Muscle layer of duodenum (tissue), 2 donors: ENCODE measurements around the gene CARHSP1.

ENCODE experiments used
- H3K27ac ChIP-seq: one replicate; pipeline ENCODE4 v1.7.0; 2013; ENCODE audit warnings: mild to moderate bottlenecking, low read length
- H3K27me3 ChIP-seq: one replicate; pipeline ENCODE4 v1.7.0; 2013; ENCODE audit warnings: low read depth, mild to moderate bottlenecking, control low read depth, low read length
- H3K36me3 ChIP-seq, 2 donors: one replicate each; pipeline ENCODE4 v1.7.0; 2013; ENCODE audit warnings: low read length in 2 of 2, control low read depth in 1 of 2, mild to moderate bottlenecking in 1 of 2; ENCODE audit not compliant: insufficient read depth in 2 of 2, control insufficient read depth in 1 of 2
- H3K4me1 ChIP-seq, 2 donors: one replicate each; pipeline ENCODE4 v1.7.0; 2013; ENCODE audit warnings: low read length in 2 of 2, mild to moderate bottlenecking in 2 of 2, control low read depth in 1 of 2, moderate library complexity in 1 of 2; ENCODE audit not compliant: insufficient read depth in 2 of 2, control insufficient read depth in 1 of 2
- H3K4me3 ChIP-seq, 2 donors: one replicate each; pipeline ENCODE4 v1.7.0; 2013; ENCODE audit warnings: low read length in 2 of 2, low read depth in 1 of 2, mild to moderate bottlenecking in 1 of 2
- H3K9me3 ChIP-seq, 2 donors: one replicate each; pipeline ENCODE4 v1.7.0; 2013; ENCODE audit warnings: low read length in 2 of 2, control low read depth in 1 of 2, mild to moderate bottlenecking in 1 of 2; ENCODE audit not compliant: control insufficient read depth in 1 of 2
- donor health status: healthy.

CARHSP1 gene

GRCh38 chr16:8867932-8868415 is 832 bp downstream of the CARHSP1 start:
- Histone ChIP-seq H3K4me3 (peak overlapping the region; percentile 87 to 89), H3K4me1 (peaks cover 0 to 44% of the 10 kb centered on the region in 2 donors)

GRCh38 chr16:8867216-8867931 is 1.4 kb downstream of the CARHSP1 start:
- no peaks in the 10 kb centered on the region for H3K27me3 ChIP-seq
- H3K36me3 ChIP-seq, result no peaks in the 10 kb centered on the region
- H3K4me1 ChIP-seq, result peaks cover 5 to 44% of the 10 kb centered on the region in 2 donors
- H3K27ac ChIP-seq, result peak overlapping the region; percentile 74
- no peaks in the 10 kb centered on the region for H3K9me3 ChIP-seq
- H3K4me3 ChIP-seq, result peak overlapping the region; percentile 87 to 89

More at GRCh38 chr16:8867932-8868415, 832 bp downstream of the CARHSP1 start:
- Histone ChIP-seq H3K27ac (peak overlapping the region; percentile 74), H3K9me3 (no peaks in the 10 kb centered on the region), H3K27me3 (no peaks in the 10 kb centered on the region), H3K36me3 (no peaks in the 10 kb centered on the region)

GRCh38 chr16:8866884-8867215 is 2.0 kb downstream of the CARHSP1 start:
- Histone ChIP-seq H3K4me1 (peaks cover 9 to 44% of the 10 kb centered on the region in 2 donors), H3K27me3 (no peaks in the 10 kb centered on the region), H3K9me3 (no peaks in the 10 kb centered on the region), H3K27ac (no peak overlapping the region), H3K36me3 (no peaks in the 10 kb centered on the region), H3K4me3 (peak overlapping the region; percentile 87 to 89)

- Histone ChIP-seq H3K4me1 (peaks cover 9 to 44% of the 10 kb centered on the region in 2 donors), H3K4me3 (peak overlapping the region; percentile 87 to 89), H3K27ac (no peak overlapping the region), H3K27me3 (no peaks in the 10 kb centered on the region), H3K36me3 (no peaks in the 10 kb centered on the region), H3K9me3 (no peaks in the 10 kb centered on the region)
Measured at GRCh38 chr16:8866118-8866883, 2.5 kb downstream of the CARHSP1 start.

- no peaks in the 10 kb centered on the region for H3K36me3 ChIP-seq
- no peak overlapping the region for H3K4me3 ChIP-seq
- no peaks in the 10 kb centered on the region for H3K9me3 ChIP-seq
- peaks cover 9 to 44% of the 10 kb centered on the region in 2 donors for H3K4me1 ChIP-seq
- H3K27ac ChIP-seq, result no peak overlapping the region
- no peaks in the 10 kb centered on the region for H3K27me3 ChIP-seq
Measured at GRCh38 chr16:8865145-8865882, 3.5 kb downstream of the CARHSP1 start.

- Histone ChIP-seq H3K27me3 (no peaks in the 10 kb centered on the region), H3K4me1 (peaks cover 9 to 44% of the 10 kb centered on the region in 2 donors), H3K4me3 (no peak overlapping the region), H3K27ac (no peak overlapping the region), H3K36me3 (no peaks in the 10 kb centered on the region), H3K9me3 (no peaks in the 10 kb centered on the region)
Measured at GRCh38 chr16:8864480-8865110, 4.2 kb downstream of the CARHSP1 start.

- H3K27ac ChIP-seq, result no peak overlapping the region
- no peak overlapping the region for H3K4me3 ChIP-seq
- no peaks in the 10 kb centered on the region for H3K9me3 ChIP-seq
- H3K27me3 ChIP-seq, result no peaks in the 10 kb centered on the region
- no peaks in the 10 kb centered on the region for H3K36me3 ChIP-seq
- H3K4me1 ChIP-seq, result peaks cover 9 to 39% of the 10 kb centered on the region in 2 donors
Measured at GRCh38 chr16:8863594-8864424, 5.0 kb downstream of the CARHSP1 start.

GRCh38 chr16:8862309-8863130 is 6.3 kb downstream of the CARHSP1 start:
- no peaks in the 10 kb centered on the region for H3K27me3 ChIP-seq
- H3K36me3 ChIP-seq, result peaks cover 0 to 9% of the 10 kb centered on the region in 2 donors
- H3K27ac ChIP-seq, result peak overlapping the region; percentile 54
- peaks cover 9 to 34% of the 10 kb centered on the region in 2 donors for H3K4me1 ChIP-seq
- H3K4me3 ChIP-seq, result no peak overlapping the region
- no peaks in the 10 kb centered on the region for H3K9me3 ChIP-seq

- Histone ChIP-seq H3K27ac (peak overlapping the region; percentile 54), H3K9me3 (no peaks in the 10 kb centered on the region), H3K4me1 (peaks cover 9 to 27% of the 10 kb centered on the region in 2 donors), H3K4me3 (no peak overlapping the region), H3K27me3 (no peaks in the 10 kb centered on the region), H3K36me3 (peaks cover 0 to 10% of the 10 kb centered on the region in 2 donors)
Measured at GRCh38 chr16:8861563-8862308, 7.1 kb downstream of the CARHSP1 start.
